Osteoblast (primary cell): ENCODE results near the gene RNASEL. TPM values are rescaled to one million over a fixed set of nuclear protein-coding genes. Genes with fewer than 3 reads are reported as not detected.

ENCODE experiments used
- DNase-seq: peaks from one replicate; pipeline ENCODE4 v3.0.0; 2011; ENCODE audit warnings: low spot score, mixed read lengths; ENCODE audit not compliant: insufficient read length; ENCODE audit errors: missing footprints
- H2AFZ ChIP-seq: 2 replicates; pipeline ENCODE4 v1.6.0; 2011; ENCODE audit warnings: mild to moderate bottlenecking, low read length
- H3K27ac ChIP-seq: 2 replicates; pipeline ENCODE4 v1.5.1; 2011; ENCODE audit warnings: mild to moderate bottlenecking, low read depth, low read length, moderate library complexity
- H3K27me3 ChIP-seq: 2 replicates; pipeline ENCODE4 v1.6.0; 2012; ENCODE audit warnings: mild to moderate bottlenecking, control low read depth, inconsistent platforms, low read length, moderate library complexity; ENCODE audit not compliant: insufficient read depth
- H3K36me3 ChIP-seq: 2 replicates; pipeline ENCODE4 v1.5.1; 2011; ENCODE audit warnings: mild to moderate bottlenecking, low read length, control low read depth, moderate library complexity; ENCODE audit not compliant: insufficient read depth
- H3K4me1 ChIP-seq: 2 replicates; pipeline ENCODE4 v1.5.1; 2011; ENCODE audit warnings: mild to moderate bottlenecking, low read length, control low read depth, moderate library complexity; ENCODE audit not compliant: insufficient read depth
- H3K4me2 ChIP-seq: 2 replicates; pipeline ENCODE4 v1.6.0; 2011; ENCODE audit warnings: mild to moderate bottlenecking, low read length; ENCODE audit not compliant: insufficient read depth
- H3K4me3 ChIP-seq: fragments of 200-600 bp; sonication (generic); 3 replicates; pipeline ENCODE4 v1.5.1; 2012; ENCODE audit warnings: mild to moderate bottlenecking, low read length, inconsistent platforms; ENCODE audit not compliant: insufficient read depth
- H3K79me2 ChIP-seq: 2 replicates; pipeline ENCODE4 v1.6.0; 2012; ENCODE audit warnings: mild to moderate bottlenecking, low read length, control low read depth, inconsistent platforms; ENCODE audit not compliant: insufficient read depth
- H3K9me3 ChIP-seq: 2 replicates; pipeline ENCODE4 v1.5.1; 2011; ENCODE audit warnings: low read depth, low read length, control low read depth
- H4K20me1 ChIP-seq: 2 replicates; pipeline ENCODE4 v1.6.0; 2012; ENCODE audit warnings: mild to moderate bottlenecking, low read length, control low read depth; ENCODE audit not compliant: insufficient read depth
- CTCF ChIP-seq: IDR thresholded peaks from 2 replicates; pipeline ENCODE4 v1.5.1; 2011; ENCODE audit warnings: mild to moderate bottlenecking, low read depth, low read length, moderate library complexity; ENCODE audit errors: extremely low read depth
- total RNA-seq: library from RNA; depleted of rRNA; stranded (reverse); fragments of >200 nt; gene quantifications from 2 replicates; pipeline ENCODE4 v1.2.3, GENCODE V29; 2012

Gene RNASEL
- total RNA-seq = 7.2 and 9.1 TPM in 2 replicates

GRCh38 chr1:182588500-182589396 lies at the start of gene RNASEL:
RNASEL (minus strand) TSS chr1:182589256; CDS start chr1:182586806, 2,450 bp downstream.
- H3K27me3 ChIP-seq = no peaks in the 10 kb centered on the region
- peak within 1 kb of the TSS; percentile 72 for H3K27ac ChIP-seq
- no peak for TF ChIP-seq CTCF
- no peaks in the 10 kb centered on the region for H3K9me3 ChIP-seq
- H3K79me2 ChIP-seq = no peaks in the 10 kb centered on the region
- H2AFZ ChIP-seq = peak within 1 kb of the TSS; percentile 92
- H4K20me1 ChIP-seq = no peaks in the 10 kb centered on the region
- peaks cover 6% of the 10 kb centered on the region for H3K4me1 ChIP-seq
- H3K4me3 ChIP-seq = peak within 1 kb of the TSS; percentile 74
- no peaks in the 10 kb centered on the region for H3K36me3 ChIP-seq
- peak within 1 kb of the TSS; percentile 85 for H3K4me2 ChIP-seq
- DNase-seq = peak; percentile 88

- TF ChIP-seq CTCF = no peak
- Histone ChIP-seq H3K4me3 (no peak overlapping the region), H3K79me2 (no peaks in the 10 kb centered on the region), H3K36me3 (no peaks in the 10 kb centered on the region), H3K4me1 (no peaks in the 10 kb centered on the region), H3K27me3 (no peaks in the 10 kb centered on the region), H3K9me3 (no peaks in the 10 kb centered on the region), H3K4me2 (no peak overlapping the region), H4K20me1 (no peaks in the 10 kb centered on the region), H2AFZ (no peak overlapping the region), H3K27ac (no peak overlapping the region)
- DNase-seq = no peak
Measured at GRCh38 chr1:182637769-182638168, 48.7 kb upstream of the RNASEL start.

- H3K27ac ChIP-seq = no peak overlapping the region
- no peak for DNase-seq
Measured at GRCh38 chr1:182635871-182636270, 46.8 kb upstream of the RNASEL start.

More at GRCh38 chr1:182635871-182636270, 46.8 kb upstream of the RNASEL start:
- Histone ChIP-seq H3K36me3 (no peaks in the 10 kb centered on the region), H3K9me3 (no peaks in the 10 kb centered on the region), H3K79me2 (no peaks in the 10 kb centered on the region), H3K27me3 (no peaks in the 10 kb centered on the region), H3K4me1 (no peaks in the 10 kb centered on the region), H3K4me3 (no peak overlapping the region), H2AFZ (no peak overlapping the region), H3K4me2 (no peak overlapping the region), H4K20me1 (no peaks in the 10 kb centered on the region)
- TF ChIP-seq CTCF = no peak
